Measurements from ENCODE around the gene HHIPL2.
"Not testable (repeated sequence)": the region's sequence is repeated elsewhere in the genome, so short reads cannot be mapped to it uniquely, and the experiment has no call there.

The HHIPL2 gene

DNA sequence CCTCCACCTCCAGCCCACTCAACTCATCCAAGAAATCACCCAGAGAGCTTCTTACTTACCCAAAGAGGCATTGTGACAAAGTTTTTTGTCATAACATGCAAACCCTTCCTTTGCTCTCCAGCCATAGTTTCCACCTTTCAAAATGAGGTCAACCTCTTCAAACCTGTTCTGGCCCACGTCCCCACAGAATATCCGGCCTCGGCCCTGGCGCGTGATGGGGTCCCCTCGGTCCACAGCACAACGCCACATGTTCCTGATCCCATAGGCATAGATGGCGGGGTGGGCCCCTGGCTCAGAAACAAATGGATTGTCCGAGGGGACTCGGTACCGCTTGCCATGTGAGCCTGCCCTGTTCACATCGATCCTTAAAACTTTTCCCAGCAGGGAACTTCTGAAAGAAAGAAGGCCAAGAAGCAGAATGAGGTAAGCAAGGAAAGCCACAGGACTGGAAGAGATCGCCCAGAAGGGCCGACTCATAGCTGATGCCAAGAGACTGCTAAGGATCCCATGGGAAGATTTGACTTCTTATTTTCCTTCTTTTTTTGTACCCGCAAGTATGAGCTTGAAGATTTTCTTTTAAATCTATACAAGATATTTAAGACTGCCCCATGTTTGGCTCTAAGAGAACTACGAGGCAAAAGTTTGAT lies 7.8 kb downstream of the HHIPL2 start:
- no peak for DNase-seq

GRCh38 chr1:222535455-222535854 lies 12.4 kb downstream of the HHIPL2 start:
- no peak for DNase-seq

- no peak for DNase-seq
These were observed 17.1 kb downstream of the HHIPL2 start for GRCh38 chr1:222530852-222531251.

DNA sequence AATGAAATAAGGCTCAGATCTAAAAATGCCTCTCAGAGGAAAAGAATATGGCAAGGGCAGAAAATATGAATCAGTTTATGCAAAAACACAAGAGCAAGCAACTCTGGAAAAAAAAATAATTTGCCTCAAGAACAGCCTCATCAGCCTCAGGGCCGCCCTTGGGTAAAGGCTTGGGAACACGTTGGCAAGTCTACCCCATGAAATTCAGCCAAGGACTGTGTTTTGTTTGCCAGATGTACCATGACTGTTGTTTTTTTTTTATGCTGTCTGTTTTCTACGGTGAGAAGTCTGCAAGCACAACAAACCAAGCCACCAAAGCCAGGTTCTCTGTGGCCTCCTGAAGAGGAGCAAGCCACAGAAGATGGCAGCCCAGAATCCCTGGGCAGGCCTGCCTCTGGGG lies 18.0 kb downstream of the HHIPL2 start:
- no peak for DNase-seq

DNA sequence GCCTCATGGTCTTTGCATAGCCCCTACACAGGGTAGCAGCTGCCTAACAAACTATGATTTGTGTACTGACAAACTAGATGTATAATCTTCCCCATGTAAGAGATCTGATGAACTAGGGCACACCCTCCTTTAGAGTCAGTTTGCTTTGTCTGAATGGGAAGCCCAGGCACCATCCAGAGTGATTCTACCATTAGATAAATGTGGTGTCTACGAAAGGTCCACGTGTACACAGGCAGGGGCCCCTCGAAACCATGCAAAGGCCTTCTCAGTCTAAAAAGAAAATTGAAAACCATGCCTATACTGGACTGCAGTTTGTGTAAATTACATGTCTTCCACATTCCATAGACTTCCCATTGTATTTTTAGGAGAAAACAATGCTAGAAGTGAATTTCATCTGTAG lies 18.7 kb downstream of the HHIPL2 start:
- DNase-seq = no peak

- DNase-seq = no peak
These were observed 22.0 kb downstream of the HHIPL2 start for GRCh38 chr1:222525951-222526350.

DNA sequence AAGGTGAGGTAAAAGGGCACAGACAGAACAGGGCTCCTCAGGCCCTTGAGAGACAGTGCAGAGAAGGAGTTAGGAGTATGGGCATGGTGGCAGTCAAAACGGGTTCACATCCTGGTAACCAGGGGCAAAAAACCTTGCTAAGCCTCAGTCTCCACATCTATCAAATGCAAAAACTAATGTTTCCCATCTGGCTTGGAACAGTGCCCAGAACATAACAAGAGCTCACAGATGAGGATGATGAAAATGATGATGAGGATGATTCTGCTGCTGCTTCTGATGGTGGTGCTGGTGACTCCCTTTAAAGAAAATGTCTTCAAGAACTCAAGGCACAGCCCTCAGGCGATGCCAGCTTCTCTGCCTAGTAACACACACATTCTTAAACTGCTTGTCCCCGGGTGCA lies 24.1 kb downstream of the HHIPL2 start:
- no peak for DNase-seq

DNA sequence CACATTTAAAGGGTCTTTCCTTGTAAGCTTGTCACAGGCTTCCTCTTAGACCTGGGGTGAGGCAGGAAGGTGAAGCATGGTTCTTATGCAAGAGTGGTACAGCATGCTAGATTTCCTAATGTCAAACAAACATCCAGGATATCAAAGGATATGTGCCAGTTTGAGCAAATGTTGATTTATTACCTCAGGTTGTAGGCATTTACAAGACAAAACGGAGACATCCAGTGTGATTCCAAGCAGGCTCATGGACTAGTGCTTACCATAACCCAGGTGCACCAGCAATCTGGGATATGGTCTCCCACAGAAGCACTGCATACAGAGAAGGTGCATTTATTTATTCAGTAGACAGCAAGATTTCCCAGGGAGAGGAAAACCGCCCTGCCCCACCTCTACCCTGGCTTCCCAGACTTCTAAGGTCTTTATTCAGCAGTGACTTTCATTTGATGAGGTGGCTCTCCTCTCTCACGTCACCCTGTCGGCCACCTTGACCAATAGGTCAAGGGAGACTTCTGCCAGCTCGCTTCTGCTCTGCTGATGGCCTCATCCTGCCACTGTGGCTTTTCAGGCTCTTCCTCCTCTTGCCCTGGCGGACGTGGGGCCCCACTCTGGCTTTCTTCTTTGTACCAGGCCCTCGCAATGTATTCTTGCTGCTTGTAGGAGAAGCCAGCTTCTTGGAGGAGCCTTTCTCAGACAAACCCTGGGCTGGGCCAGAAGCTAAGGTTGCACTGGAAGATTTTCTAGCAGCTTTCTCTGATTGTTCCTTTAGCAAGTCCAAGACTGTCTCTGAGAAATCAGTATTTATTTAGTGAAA lies 25.6 kb downstream of the HHIPL2 start:
- no peak for DNase-seq

- DNase-seq = no peak
These were observed 26.4 kb downstream of the HHIPL2 start for GRCh38 chr1:222521299-222522104.

DNA sequence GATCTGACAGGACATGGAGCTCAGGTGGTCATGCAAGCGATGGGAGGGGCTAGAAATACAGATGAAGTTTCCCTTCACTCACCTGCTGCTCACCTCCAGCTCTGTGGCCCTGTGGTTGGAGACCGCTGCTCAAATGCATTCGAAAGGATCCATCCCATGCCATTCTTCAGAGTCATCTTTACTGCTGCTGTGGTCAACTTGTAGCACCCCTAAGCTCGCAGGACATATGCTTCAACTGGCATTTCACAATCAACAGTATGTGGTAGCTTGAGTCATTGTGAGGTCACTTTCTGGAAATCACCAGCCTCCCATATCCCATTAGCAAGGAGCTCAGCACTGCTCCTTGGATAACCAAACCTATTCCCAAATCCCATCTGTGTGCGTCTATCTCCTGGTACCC lies 58.4 kb downstream of the HHIPL2 start:
- DNase-seq = not testable (repeated sequence)

DNA sequence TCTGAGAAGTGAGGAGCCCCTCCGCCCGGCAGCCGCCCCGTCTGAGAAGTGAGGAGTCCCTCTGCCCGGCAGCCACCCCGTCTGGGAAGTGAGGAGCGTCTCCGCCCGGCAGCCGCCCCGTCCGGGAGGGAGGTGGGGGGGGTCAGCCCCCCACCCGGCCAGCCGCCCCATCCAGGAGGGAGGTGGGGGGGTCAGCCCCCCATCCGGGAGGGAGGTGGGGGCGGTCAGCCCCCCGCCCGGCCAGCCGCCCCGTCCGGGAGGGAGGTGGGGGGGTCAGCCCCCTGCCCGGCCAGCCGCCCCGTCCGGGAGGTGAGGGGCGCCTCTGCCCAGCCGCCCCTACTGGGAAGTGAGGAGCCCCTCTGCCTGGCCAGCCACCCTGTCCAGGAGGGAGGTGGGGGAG lies 60.1 kb downstream of the HHIPL2 start:
- not testable (repeated sequence) for DNase-seq

DNA sequence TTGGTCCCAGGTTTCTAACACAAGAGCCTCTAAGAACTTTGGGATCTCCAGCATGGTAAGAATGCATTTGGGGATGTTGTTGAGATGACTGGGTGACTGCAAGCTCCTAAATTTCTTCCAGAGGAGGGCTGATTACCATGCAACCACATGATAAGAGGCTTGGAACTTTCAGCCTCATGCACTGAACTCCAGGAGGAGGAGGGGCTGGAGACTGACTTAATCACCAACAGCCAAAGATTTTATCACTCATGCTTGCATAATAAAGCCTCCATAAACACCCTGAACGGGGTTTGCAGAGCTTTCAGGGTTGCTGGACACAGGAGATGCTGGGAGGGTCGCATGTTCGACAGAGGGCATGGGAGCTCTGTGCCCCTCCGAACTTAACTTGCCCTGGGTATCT lies 63.9 kb downstream of the HHIPL2 start:
- not testable (repeated sequence) for DNase-seq

- not testable (repeated sequence) for DNase-seq
These were observed 68.3 kb downstream of the HHIPL2 start for GRCh38 chr1:222479567-222479966.

- DNase-seq = not testable (repeated sequence)
These were observed 71.5 kb downstream of the HHIPL2 start for GRCh38 chr1:222476436-222476835.

DNA sequence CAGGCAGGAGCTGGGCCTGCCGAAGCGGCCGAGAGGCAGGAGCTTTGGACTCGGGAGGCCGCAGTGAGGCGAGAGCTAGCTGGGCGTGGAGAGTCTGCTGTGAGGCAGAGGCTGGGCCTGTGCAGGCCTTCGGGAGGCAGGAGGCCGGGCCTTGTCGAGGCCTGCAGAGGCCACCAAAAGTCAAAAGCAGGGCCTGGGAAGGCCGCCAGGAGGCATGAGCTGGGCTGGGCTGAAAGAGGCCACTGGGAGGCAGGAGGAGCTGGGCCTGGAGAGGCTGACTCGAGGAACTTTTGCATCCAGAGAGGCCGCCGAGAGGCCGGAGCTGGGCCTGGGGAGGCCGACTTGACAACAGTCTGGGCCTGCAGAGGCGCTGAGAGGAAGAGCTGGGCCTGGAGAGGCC lies 74.2 kb downstream of the HHIPL2 start:
- DNase-seq = not testable (repeated sequence)

GRCh38 chr1:222472776-222473540 lies 74.9 kb downstream of the HHIPL2 start:
- DNase-seq = not testable (repeated sequence)
